Smooth muscle cell (in vitro differentiated cells): ENCODE results near the gene TTC34. TPM values are rescaled to one million over a fixed set of nuclear protein-coding genes. Genes with fewer than 3 reads are reported as not detected.

Source experiments
- DNase-seq: peaks from one replicate; lab custom pipeline; 2025; ENCODE audit not compliant: unreplicated experiment; lab: John Stamatoyannopoulos, UW
- H2AFZ ChIP-seq: fragments of 200-600 bp; sonication (generic); 2 replicates; pipeline ENCODE4 v1.6.0; 2016; ENCODE audit warnings: antibody characterized with exemption, low read depth, mild to moderate bottlenecking
- H3F3A ChIP-seq: fragments of 200-600 bp; sonication (generic); 2 replicates; pipeline ENCODE4 v1.6.0; 2017; ENCODE audit warnings: antibody characterized with exemption, low read depth
- H3K27ac ChIP-seq: fragments of 200-600 bp; sonication (generic); 2 replicates; pipeline ENCODE4 v1.5.1; 2016; ENCODE audit warnings: low read depth, mild to moderate bottlenecking
- H3K27me3 ChIP-seq: fragments of 200-600 bp; sonication (generic); 2 replicates; pipeline ENCODE4 v1.6.1; 2016; ENCODE audit warnings: low read depth, mild to moderate bottlenecking
- H3K36me3 ChIP-seq: fragments of 200-600 bp; sonication (generic); 2 replicates; pipeline ENCODE4 v1.5.1; 2016; ENCODE audit warnings: low read depth
- H3K4me1 ChIP-seq: fragments of 200-600 bp; sonication (generic); 2 replicates; pipeline ENCODE4 v1.5.1; 2016; ENCODE audit warnings: low read depth
- H3K4me2 ChIP-seq: fragments of 200-600 bp; sonication (generic); 2 replicates; pipeline ENCODE4 v1.6.0; 2016; ENCODE audit warnings: mild to moderate bottlenecking
- H3K4me3 ChIP-seq: fragments of 200-600 bp; sonication (generic); 2 replicates; pipeline ENCODE4 v1.5.1; 2016; ENCODE audit warnings: mild to moderate bottlenecking
- H3K79me2 ChIP-seq: fragments of 200-600 bp; sonication (generic); 2 replicates; pipeline ENCODE4 v1.6.0; 2016; ENCODE audit warnings: low read depth, mild to moderate bottlenecking
- H3K9ac ChIP-seq: fragments of 200-600 bp; sonication (generic); 2 replicates; pipeline ENCODE4 v1.6.0; 2016; ENCODE audit warnings: low read depth
- H3K9me3 ChIP-seq: fragments of 200-600 bp; sonication (generic); replicated peaks from 2 replicates; pipeline ENCODE4 v1.5.1; 2016; ENCODE audit warnings: low read depth
- H4K20me1 ChIP-seq: fragments of 200-600 bp; sonication (generic); 2 replicates; pipeline ENCODE4 v1.6.0; 2016; ENCODE audit warnings: low read depth
- WGBS: methylation state at CpG from one replicate; pipeline ENCODE4 v1.1.7; 2016; ENCODE audit warnings: low lambda C conversion rate; 5-methylcytosine and 5-hydroxymethylcytosine counted together
- polyA plus RNA-seq: library from polyadenylated mRNA; unstranded; fragments of >200 nt; fragmentation: Nextera tagmentation; extraction: Ambion mirVana; gene quantifications from 2 replicates; pipeline ENCODE4 v1.2.1, GENCODE V29; 2016
- total RNA-seq: library from RNA; depleted of rRNA; stranded (reverse); fragments of >200 nt; gene quantifications from 2 replicates; pipeline ENCODE4 v1.2.3, GENCODE V29; 2014
- TF ChIP-seq, protein P1 (sequence below): fragments of 200-600 bp; sonication (generic); IDR thresholded peaks from 2 replicates; pipeline ENCODE4 v1.5.1; 2017; ENCODE audit warnings: borderline replicate concordance, mild to moderate bottlenecking, antibody characterized with exemption; ENCODE audit not compliant: insufficient read depth, poor library complexity, severe bottlenecking

Gene TTC34
- total and polyA plus RNA-seq, 2 experiments from 2014 or later = 0.01 to 0.04 TPM

DNA sequence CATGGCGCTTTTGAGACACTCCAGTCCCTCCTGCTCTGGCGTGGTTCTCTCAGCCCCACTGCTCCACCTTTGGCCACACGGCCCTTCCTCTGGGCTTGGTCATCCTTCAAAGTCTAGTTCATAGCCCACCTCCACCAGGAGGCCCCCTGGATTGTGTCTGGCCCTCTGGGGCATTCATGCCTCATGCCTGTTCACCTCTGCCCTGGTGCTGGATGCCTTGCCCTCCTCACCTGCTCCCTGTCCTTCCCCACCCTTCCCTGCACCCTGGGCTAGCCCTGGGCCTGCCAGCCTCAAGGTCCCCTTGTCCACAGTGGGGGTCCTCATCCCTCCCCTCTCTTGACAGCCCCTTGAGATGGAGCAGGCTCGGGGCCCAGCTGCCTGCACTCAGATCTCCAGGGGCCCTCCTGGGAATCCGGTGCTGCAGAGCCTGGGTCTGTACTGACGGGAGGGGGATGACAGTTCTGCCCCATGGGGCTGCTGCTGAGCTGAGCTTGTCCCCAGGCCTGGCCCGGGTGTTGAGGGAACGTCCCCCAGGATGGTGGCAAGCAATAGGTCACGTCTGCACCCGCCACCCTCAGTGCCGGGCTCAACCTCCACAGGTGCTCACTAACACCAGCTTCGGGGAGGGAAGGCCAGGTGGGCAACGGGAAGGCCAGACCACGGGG, 196.5 kb downstream of the TTC34 start:
- no peak overlapping the region for H3K27ac ChIP-seq
- H3K4me2 ChIP-seq = no peak overlapping the region
- H2AFZ ChIP-seq = no peak overlapping the region
- DNase-seq = no peak
- WGBS = 86% methylated on average over 13 of the region's 14 CpGs
- no peaks in the 10 kb centered on the region for H3K27me3 ChIP-seq
- H3K36me3 ChIP-seq = no peaks in the 10 kb centered on the region
- no peak overlapping the region for H3K4me3 ChIP-seq
- H3K9me3 ChIP-seq = no peaks in the 10 kb centered on the region
- TF ChIP-seq, protein P1, sequence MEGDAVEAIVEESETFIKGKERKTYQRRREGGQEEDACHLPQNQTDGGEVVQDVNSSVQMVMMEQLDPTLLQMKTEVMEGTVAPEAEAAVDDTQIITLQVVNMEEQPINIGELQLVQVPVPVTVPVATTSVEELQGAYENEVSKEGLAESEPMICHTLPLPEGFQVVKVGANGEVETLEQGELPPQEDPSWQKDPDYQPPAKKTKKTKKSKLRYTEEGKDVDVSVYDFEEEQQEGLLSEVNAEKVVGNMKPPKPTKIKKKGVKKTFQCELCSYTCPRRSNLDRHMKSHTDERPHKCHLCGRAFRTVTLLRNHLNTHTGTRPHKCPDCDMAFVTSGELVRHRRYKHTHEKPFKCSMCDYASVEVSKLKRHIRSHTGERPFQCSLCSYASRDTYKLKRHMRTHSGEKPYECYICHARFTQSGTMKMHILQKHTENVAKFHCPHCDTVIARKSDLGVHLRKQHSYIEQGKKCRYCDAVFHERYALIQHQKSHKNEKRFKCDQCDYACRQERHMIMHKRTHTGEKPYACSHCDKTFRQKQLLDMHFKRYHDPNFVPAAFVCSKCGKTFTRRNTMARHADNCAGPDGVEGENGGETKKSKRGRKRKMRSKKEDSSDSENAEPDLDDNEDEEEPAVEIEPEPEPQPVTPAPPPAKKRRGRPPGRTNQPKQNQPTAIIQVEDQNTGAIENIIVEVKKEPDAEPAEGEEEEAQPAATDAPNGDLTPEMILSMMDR = no peak
- no peak overlapping the region for H3K9ac ChIP-seq
- no peaks in the 10 kb centered on the region for H3K4me1 ChIP-seq
- H3F3A ChIP-seq = no peaks in the 10 kb centered on the region
- H3K79me2 ChIP-seq = no peaks in the 10 kb centered on the region
- no peaks in the 10 kb centered on the region for H4K20me1 ChIP-seq

DNA sequence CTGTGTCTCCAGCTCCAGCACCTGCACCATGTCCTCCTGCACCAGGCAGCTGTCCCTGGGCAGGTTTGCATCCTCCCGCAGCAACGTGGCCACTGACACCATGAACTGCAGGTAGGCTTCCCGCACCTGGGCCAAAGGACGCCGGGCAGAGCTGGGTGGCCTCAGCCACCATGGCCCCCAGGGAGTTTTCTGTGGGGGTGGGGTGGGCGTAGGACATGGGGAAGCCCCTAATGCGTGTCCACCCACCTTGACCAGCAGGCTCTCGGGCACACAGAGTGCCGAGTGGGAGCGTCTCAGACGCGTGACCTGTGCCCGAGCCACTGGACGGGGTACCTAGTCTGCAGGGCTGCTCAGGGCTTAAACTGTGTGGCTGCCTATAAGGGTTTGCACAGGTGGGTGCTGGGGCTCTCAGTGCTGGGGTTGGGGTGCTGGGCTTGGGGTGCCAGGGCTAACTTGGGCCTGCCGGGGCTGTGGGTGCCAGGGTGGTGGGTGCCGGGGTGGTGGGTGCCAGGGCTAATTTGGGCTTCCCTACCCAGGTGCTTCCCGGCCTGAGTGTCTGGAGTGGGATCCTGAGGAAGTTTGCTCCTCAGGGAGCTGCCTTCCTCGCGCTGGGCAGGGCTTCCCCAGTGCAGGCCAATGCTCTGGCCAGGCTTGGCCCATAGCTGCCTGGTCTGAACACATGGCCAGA, 197.2 kb downstream of the TTC34 start:
- Histone ChIP-seq H3K27me3 (no peaks in the 10 kb centered on the region), H3K36me3 (no peaks in the 10 kb centered on the region), H3F3A (no peaks in the 10 kb centered on the region), H3K79me2 (no peaks in the 10 kb centered on the region), H3K4me3 (no peak overlapping the region), H3K4me1 (no peaks in the 10 kb centered on the region), H2AFZ (no peak overlapping the region), H3K9me3 (no peaks in the 10 kb centered on the region), H3K4me2 (no peak overlapping the region), H3K27ac (no peak overlapping the region), H4K20me1 (no peaks in the 10 kb centered on the region), H3K9ac (no peak overlapping the region)
- DNase-seq = no peak
- whole genome bisulfite sequencing = 83% methylated on average over 12 of the region's 19 CpGs
- TF ChIP-seq, protein P1 = no peak

DNA sequence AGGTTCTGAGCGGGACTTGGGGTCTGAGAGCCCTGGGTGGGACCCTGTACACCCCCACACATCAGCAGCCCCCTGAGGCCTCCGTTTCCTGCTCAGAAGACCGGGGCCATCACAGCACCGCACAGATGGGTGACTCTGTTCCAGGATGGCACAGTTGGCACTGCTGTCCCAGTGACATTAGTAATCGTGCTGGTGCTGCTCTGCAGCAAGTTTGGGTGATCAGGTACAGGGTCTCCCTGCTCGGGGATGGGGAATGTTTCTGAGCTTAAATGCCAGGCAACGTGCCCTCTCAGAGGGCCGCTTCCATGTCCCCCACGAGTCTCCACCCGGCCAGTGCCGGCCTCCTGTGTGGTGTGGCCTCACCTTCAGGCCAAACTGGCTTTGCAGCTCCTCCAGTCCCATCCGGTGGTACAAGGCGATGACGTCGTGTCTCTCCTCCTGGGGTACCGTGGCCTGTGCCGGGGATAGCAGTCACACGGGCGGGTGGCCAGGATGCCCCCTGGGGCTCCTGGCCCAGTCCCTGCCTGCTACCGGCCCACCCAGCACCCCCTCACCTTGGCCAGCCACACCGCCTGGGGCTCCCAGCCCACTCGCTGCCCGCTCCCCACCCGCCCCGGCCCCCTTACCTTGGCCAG, 197.9 kb downstream of the TTC34 start:
- H3K9me3 ChIP-seq = no peaks in the 10 kb centered on the region
- no peaks in the 10 kb centered on the region for H3K27me3 ChIP-seq
- H4K20me1 ChIP-seq = no peaks in the 10 kb centered on the region
- H3K4me3 ChIP-seq = no peak overlapping the region
- no peaks in the 10 kb centered on the region for H3K79me2 ChIP-seq
- H3K4me1 ChIP-seq = no peaks in the 10 kb centered on the region
- no peak overlapping the region for H2AFZ ChIP-seq
- no peak overlapping the region for H3K9ac ChIP-seq
- H3K36me3 ChIP-seq = no peaks in the 10 kb centered on the region
- no peak overlapping the region for H3K4me2 ChIP-seq
- no peaks in the 10 kb centered on the region for H3F3A ChIP-seq
- TF ChIP-seq, protein P1 = no peak
- WGBS = 88% methylated on average over 24 of the region's 25 CpGs
- no peak for DNase-seq
- H3K27ac ChIP-seq = no peak overlapping the region
